Mammary epithelial cell (primary cell): Measurements from ENCODE around the gene HRH2.

Experiments used
- EZH2 ChIP-seq: IDR thresholded peaks from 2 replicates; pipeline ENCODE4 v1.6.1; 2012; ENCODE audit warnings: low read length, inconsistent platforms, borderline replicate concordance
- TF ChIP-seq, protein P1 (sequence below), 2 donors: IDR thresholded peaks in 1 of 2; conservative IDR thresholded peaks in 1 of 2; 2 replicates each; pipeline ENCODE4 v1.5.1; 2011 to 2012; ENCODE audit warnings: inconsistent platforms in 2 of 2, low read length in 2 of 2, mild to moderate bottlenecking in 2 of 2, control low read depth in 1 of 2, low read depth in 1 of 2; ENCODE audit not compliant: insufficient read depth in 1 of 2; ENCODE audit errors: extremely low read depth in 1 of 2

DNA sequence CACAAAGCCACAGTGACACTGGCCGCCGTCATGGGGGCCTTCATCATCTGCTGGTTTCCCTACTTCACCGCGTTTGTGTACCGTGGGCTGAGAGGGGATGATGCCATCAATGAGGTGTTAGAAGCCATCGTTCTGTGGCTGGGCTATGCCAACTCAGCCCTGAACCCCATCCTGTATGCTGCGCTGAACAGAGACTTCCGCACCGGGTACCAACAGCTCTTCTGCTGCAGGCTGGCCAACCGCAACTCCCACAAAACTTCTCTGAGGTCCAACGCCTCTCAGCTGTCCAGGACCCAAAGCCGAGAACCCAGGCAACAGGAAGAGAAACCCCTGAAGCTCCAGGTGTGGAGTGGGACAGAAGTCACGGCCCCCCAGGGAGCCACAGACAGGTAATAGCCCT, 26.1 kb downstream of the HRH2 start:
- TF ChIP-seq, protein P1, sequence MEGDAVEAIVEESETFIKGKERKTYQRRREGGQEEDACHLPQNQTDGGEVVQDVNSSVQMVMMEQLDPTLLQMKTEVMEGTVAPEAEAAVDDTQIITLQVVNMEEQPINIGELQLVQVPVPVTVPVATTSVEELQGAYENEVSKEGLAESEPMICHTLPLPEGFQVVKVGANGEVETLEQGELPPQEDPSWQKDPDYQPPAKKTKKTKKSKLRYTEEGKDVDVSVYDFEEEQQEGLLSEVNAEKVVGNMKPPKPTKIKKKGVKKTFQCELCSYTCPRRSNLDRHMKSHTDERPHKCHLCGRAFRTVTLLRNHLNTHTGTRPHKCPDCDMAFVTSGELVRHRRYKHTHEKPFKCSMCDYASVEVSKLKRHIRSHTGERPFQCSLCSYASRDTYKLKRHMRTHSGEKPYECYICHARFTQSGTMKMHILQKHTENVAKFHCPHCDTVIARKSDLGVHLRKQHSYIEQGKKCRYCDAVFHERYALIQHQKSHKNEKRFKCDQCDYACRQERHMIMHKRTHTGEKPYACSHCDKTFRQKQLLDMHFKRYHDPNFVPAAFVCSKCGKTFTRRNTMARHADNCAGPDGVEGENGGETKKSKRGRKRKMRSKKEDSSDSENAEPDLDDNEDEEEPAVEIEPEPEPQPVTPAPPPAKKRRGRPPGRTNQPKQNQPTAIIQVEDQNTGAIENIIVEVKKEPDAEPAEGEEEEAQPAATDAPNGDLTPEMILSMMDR (conservative IDR thresholded peaks at IDR 0.05 in 1 of 2, IDR thresholded peaks at IDR 0.05 in 1 of 2; ENCODE audit: extremely low read depth in 1 of 2, insufficient read depth in 1 of 2, low read depth in 1 of 2, low read length in 2 of 2), result no peak
- TF ChIP-seq EZH2, result no peak
